ENCODE data around the gene GNAL.

DNA sequence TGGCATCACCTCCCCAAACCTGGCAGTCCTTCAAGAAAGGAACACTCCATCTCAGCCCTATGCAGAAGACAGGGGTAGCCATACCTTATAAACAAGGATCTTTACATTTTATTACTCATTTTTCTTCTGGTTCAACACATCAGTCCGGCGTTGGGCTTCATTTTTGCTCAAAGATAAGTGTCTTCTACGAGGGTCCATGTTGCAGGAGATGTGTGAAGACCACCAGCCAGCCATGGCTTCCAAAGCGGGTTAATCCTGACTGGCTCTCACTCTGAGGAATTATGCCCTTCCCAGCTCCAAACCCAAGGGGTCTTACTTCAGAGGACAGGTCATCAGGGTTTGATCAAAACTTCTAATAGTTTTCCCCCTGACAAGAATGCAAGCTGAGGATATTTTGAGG, 23.9 kb upstream of the GNAL start:
- no peak for TF ChIP-seq EZH2 (IDR thresholded peaks at IDR 0.05)
- TF ChIP-seq POLR2AphosphoS5 (IDR thresholded peaks at IDR 0.05; ENCODE audit: borderline replicate concordance, low read depth, low read length) = no peak
